Measurements from ENCODE around the gene KCNQ1. TPM values are rescaled to one million over a fixed set of nuclear protein-coding genes. Genes with fewer than 3 reads are reported as not detected.

KCNQ1 gene
- total RNA-seq, 2 experiments from 2014 or later = 24.2 to 26.6 TPM

- DNase-seq (peak; percentile 23), ATAC-seq (ENCODE audit: low read depth) (no peak)
- Mint-ChIP-seq H3K27me3 (peaks cover 6% of the 10 kb centered on the region), H3K36me3 (no peaks in the 10 kb centered on the region), H3K4me3 (no peak overlapping the region), H3K27ac (no peak overlapping the region), H3K4me1 (peaks cover 2% of the 10 kb centered on the region), H3K9me3 (no peaks in the 10 kb centered on the region)
- POLR2A ChIA-PET = no interaction called here
Observed at GRCh38 chr11:2434506-2435255, 10.1 kb upstream of the KCNQ1 start.

GRCh38 chr11:2435288-2436012 lies 9.4 kb upstream of the KCNQ1 start:
- Mint-ChIP-seq H3K4me3 (no peak overlapping the region), H3K4me1 (peaks cover 2% of the 10 kb centered on the region), H3K27ac (no peak overlapping the region), H3K27me3 (peaks cover 6% of the 10 kb centered on the region), H3K9me3 (no peaks in the 10 kb centered on the region), H3K36me3 (no peaks in the 10 kb centered on the region)
- POLR2A ChIA-PET = no interaction called here
- DNase-seq (no peak), ATAC-seq (ENCODE audit: low read depth) (no peak)

GRCh38 chr11:2436013-2436520 lies 8.7 kb upstream of the KCNQ1 start:
- H3K4me1 Mint-ChIP-seq = peaks cover 4% of the 10 kb centered on the region
- H3K27me3 Mint-ChIP-seq = peaks cover 6% of the 10 kb centered on the region
- H3K9me3 Mint-ChIP-seq = no peaks in the 10 kb centered on the region
- no peak for DNase-seq
- no peaks in the 10 kb centered on the region for H3K36me3 Mint-ChIP-seq
- no peak overlapping the region for H3K27ac Mint-ChIP-seq
- POLR2A ChIA-PET = no interaction called here
- no peak for ATAC-seq (ENCODE audit: low read depth)
- no peak overlapping the region for H3K4me3 Mint-ChIP-seq

- Mint-ChIP-seq H3K27ac (no peak overlapping the region), H3K36me3 (no peaks in the 10 kb centered on the region), H3K4me3 (no peak overlapping the region), H3K4me1 (peaks cover 4% of the 10 kb centered on the region), H3K27me3 (peaks cover 6% of the 10 kb centered on the region), H3K9me3 (no peaks in the 10 kb centered on the region)
- POLR2A ChIA-PET = no interaction called here
- DNase-seq (no peak), ATAC-seq (ENCODE audit: low read depth) (no peak)
Observed at GRCh38 chr11:2436521-2437031, 8.2 kb upstream of the KCNQ1 start.

- Mint-ChIP-seq H3K9me3 (no peaks in the 10 kb centered on the region), H3K4me3 (no peak overlapping the region), H3K27me3 (peaks cover 6% of the 10 kb centered on the region), H3K36me3 (no peaks in the 10 kb centered on the region), H3K27ac (no peak overlapping the region), H3K4me1 (peaks cover 4% of the 10 kb centered on the region)
- DNase-seq = no peak
- POLR2A ChIA-PET = no interaction called here
- ATAC-seq (ENCODE audit: low read depth) = no peak
Observed at GRCh38 chr11:2437516-2437915, 7.3 kb upstream of the KCNQ1 start.

GRCh38 chr11:2439820-2440219 lies 5.0 kb upstream of the KCNQ1 start:
- H3K4me3 Mint-ChIP-seq = no peak overlapping the region
- H3K36me3 Mint-ChIP-seq = no peaks in the 10 kb centered on the region
- ATAC-seq (ENCODE audit: low read depth) (no peak), DNase-seq (no peak)
- no peak overlapping the region for H3K27ac Mint-ChIP-seq
- peaks cover 17% of the 10 kb centered on the region for H3K27me3 Mint-ChIP-seq
- POLR2A ChIA-PET = no interaction called here
- peaks cover 6% of the 10 kb centered on the region for H3K4me1 Mint-ChIP-seq
- H3K9me3 Mint-ChIP-seq = no peaks in the 10 kb centered on the region

- POLR2A ChIA-PET = no interaction called here
- Mint-ChIP-seq H3K4me1 (peaks cover 6% of the 10 kb centered on the region), H3K27me3 (peaks cover 17% of the 10 kb centered on the region), H3K27ac (no peak overlapping the region), H3K9me3 (no peaks in the 10 kb centered on the region), H3K36me3 (no peaks in the 10 kb centered on the region), H3K4me3 (no peak overlapping the region)
- DNase-seq = no peak
- ATAC-seq (ENCODE audit: low read depth) = no peak
Observed at GRCh38 chr11:2440646-2441045, 4.2 kb upstream of the KCNQ1 start.

GRCh38 chr11:2441171-2441570 lies 3.6 kb upstream of the KCNQ1 start:
- peaks cover 17% of the 10 kb centered on the region for H3K27me3 Mint-ChIP-seq
- POLR2A ChIA-PET = no interaction called here
- no peaks in the 10 kb centered on the region for H3K9me3 Mint-ChIP-seq
- no peak for ATAC-seq (ENCODE audit: low read depth)
- H3K4me3 Mint-ChIP-seq = no peak overlapping the region
- no peak overlapping the region for H3K27ac Mint-ChIP-seq
- peaks cover 6% of the 10 kb centered on the region for H3K4me1 Mint-ChIP-seq
- no peaks in the 10 kb centered on the region for H3K36me3 Mint-ChIP-seq
- DNase-seq = peak; percentile 22

- Mint-ChIP-seq H3K27me3 (peaks cover 17% of the 10 kb centered on the region), H3K36me3 (peaks cover 2% of the 10 kb centered on the region), H3K4me3 (no peak overlapping the region), H3K9me3 (no peaks in the 10 kb centered on the region), H3K27ac (no peak overlapping the region), H3K4me1 (peaks cover 16% of the 10 kb centered on the region)
- no peak for DNase-seq
- no peak for ATAC-seq (ENCODE audit: low read depth)
- POLR2A ChIA-PET = no interaction called here
Observed at GRCh38 chr11:2442589-2442988, 2.2 kb upstream of the KCNQ1 start.

GRCh38 chr11:2443406-2443805 lies 1.4 kb upstream of the KCNQ1 start:
- H3K36me3 Mint-ChIP-seq = peaks cover 2% of the 10 kb centered on the region
- POLR2A ChIA-PET = no interaction called here
- H3K4me1 Mint-ChIP-seq = peaks cover 20% of the 10 kb centered on the region
- DNase-seq = peak; percentile 27
- H3K27ac Mint-ChIP-seq = no peak overlapping the region
- peak overlapping the region; percentile 54 for H3K4me3 Mint-ChIP-seq
- H3K9me3 Mint-ChIP-seq = no peaks in the 10 kb centered on the region
- H3K27me3 Mint-ChIP-seq = peaks cover 12% of the 10 kb centered on the region
- no peak for ATAC-seq (ENCODE audit: low read depth)

GRCh38 chr11:2443881-2444820 lies 657 bp upstream of the KCNQ1 start, which contains the start of gene TRPM5:
Gene TRPM5 (minus strand): TSS chr11:2444514. CDS start chr11:2423036, 21,478 bp downstream.
- POLR2A ChIA-PET = interaction anchor here (1.6 kb wide), 2 partner anchors 20 to 24 kb away, joined by 6 to 7 read pairs; no protein-coding TSS in a partner anchor
- peaks cover 22% of the 10 kb centered on the region for H3K4me1 Mint-ChIP-seq

GRCh38 chr11:2445746-2446551 lies 1.1 kb downstream of the KCNQ1 start:
- Mint-ChIP-seq H3K4me3 (peak overlapping the region; percentile 88), H3K36me3 (peaks cover 2% of the 10 kb centered on the region), H3K9me3 (no peaks in the 10 kb centered on the region), H3K27ac (peak overlapping the region; percentile 68), H3K27me3 (peaks cover 12% of the 10 kb centered on the region), H3K4me1 (peaks cover 18% of the 10 kb centered on the region)
- peak; percentile 47 for DNase-seq
- POLR2A ChIA-PET = interaction anchor here (0.5 to 1.6 kb wide), 4 partner anchors 14 to 536 kb away, joined by 4 to 7 read pairs (median 5); no protein-coding TSS in a partner anchor
- ATAC-seq (ENCODE audit: low read depth) = no peak

More at GRCh38 chr11:2443881-2444820, 657 bp upstream of the KCNQ1 start, which contains the start of gene TRPM5:
- ATAC-seq (ENCODE audit: low read depth) (peak; percentile 9), DNase-seq (peak; percentile 79)
- Mint-ChIP-seq H3K36me3 (peaks cover 2% of the 10 kb centered on the region), H3K9me3 (no peaks in the 10 kb centered on the region), H3K4me3 (peak within 1 kb of the TSS; percentile 88), H3K27me3 (peaks cover 12% of the 10 kb centered on the region), H3K27ac (peak within 1 kb of the TSS; percentile 68)
